ENCODE data around the gene C1GALT1.
A peak's percentile ranks its signal among the peaks of the same experiment; 100 is the strongest.
"Not testable (repeated sequence)": the region's sequence is repeated elsewhere in the genome, so short reads cannot be mapped to it uniquely, and the experiment has no call there.

The C1GALT1 gene

GRCh38 chr7:7200255-7200654 is 17.9 kb downstream of the C1GALT1 start:
- Mint-ChIP-seq H3K9me3 (peaks cover 32% of the 10 kb centered on the region), H3K4me1 (peaks cover 78% of the 10 kb centered on the region), H3K36me3 (peaks cover 49% of the 10 kb centered on the region)
- H3K27ac Mint-ChIP-seq, DNase-seq, H3K4me3 Mint-ChIP-seq, H3K27me3 Mint-ChIP-seq: not testable (repeated sequence)
- CTCF ChIA-PET: interaction anchor here (1.3 kb wide), 1 partner anchor 97 kb away, joined by 3 read pairs; no protein-coding TSS in a partner anchor

DNA sequence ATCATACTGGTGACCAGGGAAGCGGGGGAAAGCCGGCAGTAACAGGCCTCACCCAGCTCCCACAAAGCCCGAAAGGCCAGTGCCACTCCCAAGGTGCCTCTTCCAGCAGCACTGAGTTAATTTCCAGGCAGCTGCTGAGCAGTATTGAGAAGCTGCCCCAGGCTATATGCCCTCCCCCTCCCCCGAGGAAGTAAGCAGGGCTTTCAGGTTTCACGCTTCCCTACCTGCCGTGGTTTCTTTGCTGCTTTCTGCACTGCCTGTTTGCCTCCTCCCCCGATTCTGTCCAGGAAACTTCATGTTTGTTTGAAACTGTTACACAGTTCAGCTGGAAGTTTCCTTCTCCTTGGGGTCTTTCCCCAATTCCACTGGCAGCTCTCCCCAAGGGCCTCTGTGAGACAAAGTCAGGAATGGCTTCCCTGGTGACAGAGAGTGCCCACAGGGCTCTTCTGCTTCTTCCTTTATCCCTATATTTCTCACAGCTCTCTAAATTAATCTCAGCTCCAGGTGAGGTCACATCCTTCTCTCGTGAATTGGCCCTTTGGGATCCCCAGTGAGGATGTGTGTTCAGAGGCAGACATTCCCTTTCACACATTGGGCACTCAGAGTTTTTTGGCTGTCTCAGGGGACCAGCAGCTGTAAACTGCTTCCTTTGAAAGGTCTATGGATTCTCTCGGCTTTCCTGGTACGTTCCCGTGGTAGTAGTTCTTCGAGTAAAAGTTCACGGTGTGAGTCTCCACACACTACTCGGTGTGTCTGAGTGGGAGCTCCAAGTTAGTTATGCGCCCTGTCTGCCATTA is 19.4 kb downstream of the C1GALT1 start:
- DNase-seq: peak; percentile 68
- Mint-ChIP-seq H3K4me1 (peaks cover 74% of the 10 kb centered on the region), H3K9me3 (peaks cover 25% of the 10 kb centered on the region), H3K27me3 (no peaks in the 10 kb centered on the region), H3K36me3 (peaks cover 42% of the 10 kb centered on the region), H3K27ac (peak overlapping the region; percentile 75), H3K4me3 (peak overlapping the region; percentile 33)
- CTCF ChIA-PET: interaction anchor here (0.8 kb wide), 1 partner anchor 18 kb away, joined by 3 read pairs; no protein-coding TSS in a partner anchor

GRCh38 chr7:7202375-7202720 is 20.0 kb downstream of the C1GALT1 start:
- CTCF ChIA-PET: no interaction called here
- H3K4me1 Mint-ChIP-seq: peaks cover 77% of the 10 kb centered on the region

GRCh38 chr7:7203813-7204575 is 21.6 kb downstream of the C1GALT1 start:
- H3K36me3 Mint-ChIP-seq: peaks cover 32% of the 10 kb centered on the region
- H3K27ac Mint-ChIP-seq: peak overlapping the region; percentile 21
- H3K27me3 Mint-ChIP-seq: no peaks in the 10 kb centered on the region
- peaks cover 17% of the 10 kb centered on the region for H3K9me3 Mint-ChIP-seq
- H3K4me1 Mint-ChIP-seq: peaks cover 71% of the 10 kb centered on the region
- no peak overlapping the region for H3K4me3 Mint-ChIP-seq
- no peak for DNase-seq
- CTCF ChIA-PET: no interaction called here

More at GRCh38 chr7:7202375-7202720, 20.0 kb downstream of the C1GALT1 start:
- peaks cover 23% of the 10 kb centered on the region for H3K9me3 Mint-ChIP-seq
- no peak overlapping the region for H3K27ac Mint-ChIP-seq
- no peaks in the 10 kb centered on the region for H3K27me3 Mint-ChIP-seq
- peak overlapping the region; percentile 27 for H3K4me3 Mint-ChIP-seq
- no peak for DNase-seq
- peaks cover 40% of the 10 kb centered on the region for H3K36me3 Mint-ChIP-seq

DNA sequence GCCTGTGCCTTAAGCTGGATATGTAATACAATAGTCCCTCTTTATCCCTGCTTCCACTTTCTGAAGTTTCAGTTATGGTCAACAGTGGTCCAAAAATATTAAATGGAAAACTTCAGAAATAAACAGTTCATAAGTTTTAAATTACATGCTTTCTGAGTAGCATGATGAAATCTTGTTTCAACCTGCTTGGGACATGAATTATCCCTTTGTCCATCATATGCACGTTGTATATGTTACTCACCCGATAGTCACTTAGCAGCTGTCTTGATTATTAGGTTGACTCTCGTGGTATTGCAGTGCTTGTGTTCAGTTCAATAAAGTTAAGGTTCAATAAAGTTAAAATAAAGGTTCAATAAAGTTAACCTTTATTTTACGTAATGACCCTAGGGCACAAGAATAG is 25.5 kb downstream of the C1GALT1 start:
- CTCF ChIA-PET: no interaction called here
- no peak for DNase-seq
- no peaks in the 10 kb centered on the region for H3K27me3 Mint-ChIP-seq
- H3K27ac Mint-ChIP-seq: no peak overlapping the region
- H3K4me3 Mint-ChIP-seq: no peak overlapping the region
- H3K9me3 Mint-ChIP-seq: peaks cover 5% of the 10 kb centered on the region
- H3K36me3 Mint-ChIP-seq: peaks cover 38% of the 10 kb centered on the region
- peaks cover 38% of the 10 kb centered on the region for H3K4me1 Mint-ChIP-seq

DNA sequence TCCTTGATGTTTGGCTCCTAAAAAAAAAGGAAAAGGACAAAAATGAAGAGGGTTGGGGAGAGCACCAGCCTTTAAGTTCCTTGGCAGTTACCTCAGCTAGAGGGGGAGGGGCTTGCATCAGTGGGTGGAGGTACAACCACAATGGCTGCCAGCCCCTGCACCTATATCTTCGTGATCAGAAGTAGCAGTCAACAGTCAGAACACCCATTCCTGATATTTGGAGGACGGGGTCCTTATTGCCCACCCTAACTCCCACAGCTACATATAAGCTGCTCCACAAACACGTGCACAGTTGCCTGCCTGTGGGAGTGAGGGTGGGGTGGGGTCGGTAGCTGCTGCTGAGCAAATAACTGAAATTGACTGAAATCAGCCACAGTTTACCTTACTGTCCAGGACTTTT is 26.2 kb downstream of the C1GALT1 start:
- Mint-ChIP-seq H3K36me3 (peaks cover 38% of the 10 kb centered on the region), H3K4me1 (peaks cover 32% of the 10 kb centered on the region), H3K27me3 (no peaks in the 10 kb centered on the region), H3K9me3 (peaks cover 5% of the 10 kb centered on the region), H3K4me3 (no peak overlapping the region), H3K27ac (no peak overlapping the region)
- CTCF ChIA-PET: no interaction called here
- DNase-seq: no peak

- no peak overlapping the region for H3K27ac Mint-ChIP-seq
- H3K4me1 Mint-ChIP-seq: peaks cover 22% of the 10 kb centered on the region
- CTCF ChIA-PET: no interaction called here
- peaks cover 5% of the 10 kb centered on the region for H3K9me3 Mint-ChIP-seq
- H3K36me3 Mint-ChIP-seq: peaks cover 44% of the 10 kb centered on the region
- no peaks in the 10 kb centered on the region for H3K27me3 Mint-ChIP-seq
- DNase-seq: no peak
- H3K4me3 Mint-ChIP-seq: no peak overlapping the region
Observed at GRCh38 chr7:7209412-7210050, 27.2 kb downstream of the C1GALT1 start.

DNA sequence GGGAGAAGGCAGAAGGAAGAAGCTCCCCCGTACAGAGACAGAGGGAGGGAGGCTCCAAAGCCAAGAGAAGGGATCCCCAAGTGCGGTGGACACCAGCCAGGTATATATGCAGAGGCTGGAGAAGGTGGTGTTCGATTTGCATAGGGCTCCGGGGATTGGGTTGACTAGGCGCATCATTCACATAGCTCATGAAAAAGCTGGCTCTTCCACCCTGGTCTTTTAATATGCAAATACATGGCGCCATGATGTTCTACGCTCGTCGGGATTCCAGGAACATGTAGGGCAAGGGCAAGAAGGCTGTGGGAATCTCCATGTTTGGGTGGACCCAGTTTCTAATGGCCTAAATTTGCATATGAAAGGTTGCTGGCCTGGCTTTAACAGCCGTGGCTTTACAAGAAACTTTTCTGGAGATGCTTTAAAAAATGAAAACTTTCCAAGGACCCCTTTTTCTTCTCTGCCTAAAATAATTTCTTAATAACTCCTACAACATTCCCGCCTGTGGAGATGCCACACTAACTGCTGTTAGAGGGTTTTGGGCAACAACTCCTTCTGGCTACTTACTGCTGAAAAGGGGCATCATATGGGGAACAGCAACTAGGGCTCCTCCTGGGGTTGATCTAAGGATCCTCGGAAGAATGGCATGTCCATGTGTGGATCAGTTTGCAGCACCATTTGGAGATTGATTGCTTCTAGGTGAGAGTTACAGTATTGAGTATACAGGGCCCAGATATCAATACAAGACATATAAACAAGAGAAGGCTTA is 28.3 kb downstream of the C1GALT1 start:
- no peaks in the 10 kb centered on the region for H3K27me3 Mint-ChIP-seq
- no peak overlapping the region for H3K27ac Mint-ChIP-seq
- DNase-seq: no peak
- H3K9me3 Mint-ChIP-seq: peaks cover 5% of the 10 kb centered on the region
- CTCF ChIA-PET: no interaction called here
- H3K36me3 Mint-ChIP-seq: peaks cover 50% of the 10 kb centered on the region
- peaks cover 12% of the 10 kb centered on the region for H3K4me1 Mint-ChIP-seq
- H3K4me3 Mint-ChIP-seq: no peak overlapping the region

DNA sequence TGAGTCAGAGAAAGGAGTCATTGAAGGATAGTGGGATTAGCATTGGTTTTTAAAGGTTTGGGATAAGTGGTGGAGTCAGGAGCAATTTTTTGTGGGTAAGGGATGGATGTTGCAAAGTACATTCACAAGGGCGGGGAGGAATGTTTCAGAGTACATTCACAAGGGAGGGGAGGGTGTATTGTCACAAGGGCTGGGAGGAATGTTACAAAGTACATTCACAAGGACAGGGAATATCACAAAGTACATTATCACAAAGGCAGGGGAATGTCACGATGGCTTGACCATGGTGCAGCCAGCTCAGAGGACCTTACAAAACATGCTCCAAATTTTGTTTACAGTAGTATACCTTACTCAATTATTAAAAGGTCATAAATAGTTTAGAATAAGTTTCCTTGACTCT is 30.3 kb downstream of the C1GALT1 start:
- CTCF ChIA-PET: no interaction called here
- no peaks in the 10 kb centered on the region for H3K9me3 Mint-ChIP-seq
- no peaks in the 10 kb centered on the region for H3K27me3 Mint-ChIP-seq
- H3K36me3 Mint-ChIP-seq: peaks cover 57% of the 10 kb centered on the region
- DNase-seq: no peak
- peaks cover 3% of the 10 kb centered on the region for H3K4me1 Mint-ChIP-seq
- no peak overlapping the region for H3K27ac Mint-ChIP-seq
- H3K4me3 Mint-ChIP-seq: no peak overlapping the region

GRCh38 chr7:7214398-7215347 is 32.3 kb downstream of the C1GALT1 start:
- Mint-ChIP-seq H3K4me3 (no peak overlapping the region), H3K9me3 (no peaks in the 10 kb centered on the region), H3K4me1 (peaks cover 3% of the 10 kb centered on the region), H3K36me3 (peaks cover 60% of the 10 kb centered on the region), H3K27ac (no peak overlapping the region), H3K27me3 (no peaks in the 10 kb centered on the region)
- DNase-seq: no peak
- CTCF ChIA-PET: no interaction called here

GRCh38 chr7:7216279-7216678 is 33.9 kb downstream of the C1GALT1 start:
- Mint-ChIP-seq H3K27ac (no peak overlapping the region), H3K9me3 (no peaks in the 10 kb centered on the region), H3K36me3 (peaks cover 54% of the 10 kb centered on the region), H3K4me1 (peaks cover 7% of the 10 kb centered on the region), H3K4me3 (no peak overlapping the region), H3K27me3 (no peaks in the 10 kb centered on the region)
- no peak for DNase-seq
- CTCF ChIA-PET: no interaction called here

- no peak for DNase-seq
- no peak overlapping the region for H3K27ac Mint-ChIP-seq
- peaks cover 4% of the 10 kb centered on the region for H3K4me1 Mint-ChIP-seq
- no peak overlapping the region for H3K4me3 Mint-ChIP-seq
- no peaks in the 10 kb centered on the region for H3K27me3 Mint-ChIP-seq
- H3K9me3 Mint-ChIP-seq: no peaks in the 10 kb centered on the region
- peaks cover 52% of the 10 kb centered on the region for H3K36me3 Mint-ChIP-seq
- CTCF ChIA-PET: no interaction called here
Observed at GRCh38 chr7:7219216-7219615, 36.9 kb downstream of the C1GALT1 start.

DNA sequence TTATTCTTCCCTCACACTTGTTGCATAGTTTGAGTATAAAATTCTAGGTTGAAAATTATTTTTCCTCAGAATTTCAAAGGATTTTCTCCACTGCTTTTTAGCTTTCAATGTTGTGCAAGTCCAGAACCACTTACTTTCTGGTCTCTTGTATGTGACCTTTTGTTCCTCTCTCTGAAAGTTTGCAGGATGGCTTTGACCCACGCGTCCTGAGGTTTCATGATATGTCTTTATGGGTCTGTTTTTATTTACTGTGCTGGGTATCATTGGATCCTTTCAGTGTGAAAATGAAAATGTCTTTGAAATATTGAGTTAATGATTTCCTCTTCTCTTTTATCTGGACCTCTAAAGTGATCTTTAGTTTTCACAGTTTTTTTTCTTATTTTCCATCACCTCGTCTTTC is 38.5 kb downstream of the C1GALT1 start:
- DNase-seq: no peak
- no peak overlapping the region for H3K4me3 Mint-ChIP-seq
- no peaks in the 10 kb centered on the region for H3K9me3 Mint-ChIP-seq
- peaks cover 52% of the 10 kb centered on the region for H3K36me3 Mint-ChIP-seq
- H3K27ac Mint-ChIP-seq: no peak overlapping the region
- CTCF ChIA-PET: no interaction called here
- peaks cover 4% of the 10 kb centered on the region for H3K4me1 Mint-ChIP-seq
- H3K27me3 Mint-ChIP-seq: no peaks in the 10 kb centered on the region
